Measurements from ENCODE around the gene RASSF4.
A peak's percentile ranks its signal among the peaks of the same experiment; 100 is the strongest.

RASSF4 gene

DNA sequence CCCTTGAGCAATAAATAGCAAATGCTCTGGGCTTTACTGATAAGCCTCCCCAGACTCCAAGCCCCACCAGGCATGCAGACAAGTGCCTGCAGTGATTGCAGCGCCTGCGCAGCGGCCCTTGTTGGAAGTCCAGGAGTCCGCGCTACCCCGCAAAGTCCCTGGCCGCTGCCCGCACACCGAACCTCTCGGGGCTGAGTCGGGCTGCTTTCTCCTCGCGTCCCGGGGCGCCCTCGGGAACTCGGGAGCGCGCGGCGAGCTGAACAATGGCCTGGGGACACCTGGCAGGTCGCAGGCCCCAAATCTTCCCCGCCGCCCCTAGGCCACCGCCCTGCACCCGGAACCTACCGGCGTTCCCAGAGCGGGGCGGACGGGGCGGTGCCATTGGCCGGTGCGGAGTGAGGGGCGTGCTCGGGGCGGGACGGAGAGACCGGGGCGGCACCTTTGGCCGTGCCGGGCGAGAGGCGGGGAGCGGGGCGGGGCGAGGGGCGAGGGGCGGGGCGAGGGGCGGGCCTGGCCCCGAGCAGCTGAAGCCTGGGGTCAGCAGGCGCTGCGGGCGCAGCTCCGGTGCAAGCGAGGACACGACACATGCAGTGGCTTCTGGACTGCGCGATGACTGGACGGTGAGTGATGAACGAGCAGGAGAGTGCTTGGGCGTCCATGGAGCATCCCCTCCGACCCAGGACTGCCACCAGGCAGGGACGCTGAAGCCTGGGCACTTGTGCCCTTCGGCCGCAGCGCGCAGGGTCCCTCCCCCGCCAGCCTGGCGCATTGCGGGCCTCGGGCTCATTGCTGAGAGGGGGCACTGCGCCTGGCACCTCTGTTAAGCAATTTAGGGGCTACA, at the start of gene RASSF4:
TSS of gene RASSF4 (plus strand) at position 556 of the 841 bp plus-strand sequence. CDS start 10,401 bp downstream, outside the sequence.
- DNase-seq, result peak; percentile 44

- no peak for DNase-seq
Measured at GRCh38 chr10:44909910-44910309, 49.7 kb upstream of the RASSF4 start.

DNA sequence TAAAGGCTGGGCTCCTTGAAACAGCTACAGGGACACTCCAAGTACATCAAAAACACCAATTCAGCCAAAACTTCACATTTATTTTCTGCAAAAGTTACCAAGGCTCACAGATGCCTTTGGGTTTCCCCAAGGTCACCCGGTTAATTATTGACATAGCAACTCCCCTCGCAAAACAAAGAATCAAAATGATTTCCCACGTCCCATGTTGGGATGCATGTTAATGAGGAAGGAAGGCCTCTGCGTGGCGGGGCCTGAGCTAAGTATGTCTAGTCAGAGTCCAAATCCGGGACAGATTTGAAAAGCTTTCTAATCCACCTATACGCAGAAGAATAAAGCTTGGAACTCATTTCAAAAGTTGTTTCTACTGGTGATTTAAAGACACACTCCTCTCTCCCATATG, 49.0 kb upstream of the RASSF4 start:
- no peak for DNase-seq

DNA sequence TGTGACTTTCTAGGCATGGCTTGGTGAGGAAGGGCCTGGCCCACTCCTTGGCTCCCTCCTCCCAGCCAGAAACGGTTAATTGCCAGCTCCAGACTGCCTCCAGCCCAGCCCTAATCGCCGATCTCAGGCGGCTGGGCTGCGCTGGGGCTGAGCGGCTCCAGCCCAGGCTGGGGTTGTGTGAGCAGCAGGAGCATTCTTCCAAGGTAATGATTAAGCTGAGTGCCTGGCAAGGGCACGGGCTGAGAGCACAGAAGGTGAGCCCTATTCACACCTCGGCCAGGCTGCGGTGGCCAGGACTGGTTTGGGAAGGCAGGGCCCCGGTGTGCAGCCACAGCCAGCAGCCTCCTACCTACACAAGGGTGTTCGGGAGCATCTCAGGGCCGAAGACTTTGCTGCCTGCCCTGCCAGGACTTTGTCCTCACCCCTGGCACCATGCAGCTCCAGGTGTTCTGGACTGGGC, 48.5 kb upstream of the RASSF4 start, which contains the start of gene TMEM72:
TSS of gene TMEM72 (plus strand) at position 257 of the 460 bp plus-strand sequence. CDS start at position 433, 176 bp downstream.
- DNase-seq, result no peak

DNA sequence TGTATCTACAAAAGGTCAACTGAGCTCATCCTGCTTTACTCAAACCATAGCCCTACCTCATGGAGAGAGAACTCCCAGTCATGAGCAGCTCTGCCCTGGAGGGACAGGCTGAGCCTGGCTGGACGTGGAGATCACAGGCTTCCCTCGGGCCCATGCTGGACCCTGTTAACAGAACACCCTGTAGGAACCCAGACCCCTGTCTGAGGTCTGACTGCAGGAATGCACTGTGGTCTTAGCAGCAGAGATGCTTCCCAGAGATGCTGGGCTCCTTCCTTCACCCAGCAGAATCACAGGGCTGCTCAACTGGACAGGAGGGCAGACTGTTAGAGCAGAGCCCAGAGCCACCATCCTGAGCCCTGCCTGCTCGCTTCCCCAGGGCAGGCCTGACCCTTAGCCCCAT, 47.7 kb upstream of the RASSF4 start:
- DNase-seq, result no peak

DNA sequence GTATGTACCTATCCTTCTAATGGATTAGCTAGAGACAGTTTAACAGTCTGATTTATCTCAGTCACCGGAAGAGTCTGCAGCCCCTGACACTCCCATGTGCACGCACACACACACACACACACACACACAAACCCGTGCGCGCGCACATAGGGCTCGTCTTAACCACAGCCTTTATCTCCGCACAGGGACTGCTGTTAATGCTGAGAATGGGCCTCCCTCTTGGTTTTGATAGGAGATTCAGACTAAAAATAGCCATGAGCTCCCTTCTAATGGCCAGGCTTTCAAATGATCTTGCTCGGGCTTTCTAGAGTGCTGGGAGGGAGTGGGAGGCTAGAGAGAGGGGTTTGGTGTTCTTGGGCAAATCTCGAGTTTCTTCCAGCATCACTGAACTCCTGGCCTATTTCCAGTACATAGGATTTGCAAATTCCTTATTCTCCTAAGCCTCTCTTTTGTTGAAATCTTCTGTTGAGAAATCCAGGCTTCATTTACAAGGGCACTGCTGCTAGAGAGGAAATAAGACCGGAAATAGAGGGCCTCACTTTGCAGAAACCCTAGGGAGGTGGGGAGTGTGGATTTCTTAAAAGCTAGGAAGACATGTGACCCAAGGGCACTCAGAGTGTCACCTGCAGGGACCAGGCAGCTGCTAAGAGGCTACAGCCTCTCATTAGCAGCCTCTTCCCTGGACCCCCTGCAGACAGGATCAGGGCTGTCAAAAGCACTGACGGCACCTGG, 46.1 kb upstream of the RASSF4 start:
- DNase-seq, result peak; percentile 45

- no peak for DNase-seq
Measured at GRCh38 chr10:44914891-44915290, 44.7 kb upstream of the RASSF4 start.

GRCh38 chr10:44916429-44916828, 43.2 kb upstream of the RASSF4 start:
- no peak for DNase-seq

GRCh38 chr10:44917848-44918247, 41.8 kb upstream of the RASSF4 start:
- no peak for DNase-seq

- no peak for DNase-seq
Measured at GRCh38 chr10:44920252-44920651, 39.4 kb upstream of the RASSF4 start.

GRCh38 chr10:44921061-44921460, 38.5 kb upstream of the RASSF4 start:
- DNase-seq, result no peak

GRCh38 chr10:44921506-44921905, 38.1 kb upstream of the RASSF4 start:
- no peak for DNase-seq

GRCh38 chr10:44922021-44922420, 37.6 kb upstream of the RASSF4 start:
- no peak for DNase-seq

GRCh38 chr10:44922796-44923545, 36.6 kb upstream of the RASSF4 start:
- no peak for DNase-seq

DNA sequence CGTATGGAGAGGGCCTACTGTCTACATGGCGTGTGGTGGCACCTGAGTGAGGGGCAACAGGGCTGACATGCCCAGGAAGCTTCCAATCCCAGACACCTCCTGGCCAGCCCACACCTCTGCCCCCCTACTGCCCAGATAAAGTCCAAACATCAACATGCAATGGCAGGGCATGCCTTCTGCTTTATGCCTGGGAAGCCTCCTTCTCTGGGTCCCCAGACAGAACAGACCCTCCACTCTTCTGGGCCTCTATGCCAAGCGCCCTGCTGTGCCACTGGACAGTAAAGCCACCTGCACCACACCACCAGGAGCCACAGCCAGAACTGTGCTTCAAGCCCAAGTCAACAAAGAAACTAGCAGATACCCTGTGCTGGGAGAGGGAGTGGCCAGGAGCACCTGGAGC, 36.0 kb upstream of the RASSF4 start:
- DNase-seq, result no peak

- no peak for DNase-seq
Measured at GRCh38 chr10:44924261-44925040, 35.2 kb upstream of the RASSF4 start.

DNA sequence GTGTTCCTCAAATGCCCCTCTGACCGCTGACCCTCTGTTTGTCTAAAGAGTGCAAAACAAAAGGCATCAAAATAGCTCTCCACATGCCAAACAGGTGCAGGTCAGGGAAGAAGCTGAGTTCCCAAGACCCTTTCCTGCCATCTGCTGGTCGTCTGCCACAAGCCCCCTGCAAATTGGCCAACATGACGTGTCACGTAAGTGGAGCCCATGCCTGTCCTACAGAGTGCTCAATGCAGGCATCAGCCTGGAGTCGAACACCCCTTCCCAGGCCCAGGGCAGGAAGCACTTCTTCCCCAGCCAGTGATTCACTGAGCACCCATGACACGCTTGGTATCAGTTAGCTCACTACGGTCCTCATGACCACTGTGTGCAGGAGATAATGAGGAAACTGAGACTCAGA, 34.4 kb upstream of the RASSF4 start:
- DNase-seq, result no peak

GRCh38 chr10:44925811-44926750, 33.5 kb upstream of the RASSF4 start:
- DNase-seq, result no peak

DNA sequence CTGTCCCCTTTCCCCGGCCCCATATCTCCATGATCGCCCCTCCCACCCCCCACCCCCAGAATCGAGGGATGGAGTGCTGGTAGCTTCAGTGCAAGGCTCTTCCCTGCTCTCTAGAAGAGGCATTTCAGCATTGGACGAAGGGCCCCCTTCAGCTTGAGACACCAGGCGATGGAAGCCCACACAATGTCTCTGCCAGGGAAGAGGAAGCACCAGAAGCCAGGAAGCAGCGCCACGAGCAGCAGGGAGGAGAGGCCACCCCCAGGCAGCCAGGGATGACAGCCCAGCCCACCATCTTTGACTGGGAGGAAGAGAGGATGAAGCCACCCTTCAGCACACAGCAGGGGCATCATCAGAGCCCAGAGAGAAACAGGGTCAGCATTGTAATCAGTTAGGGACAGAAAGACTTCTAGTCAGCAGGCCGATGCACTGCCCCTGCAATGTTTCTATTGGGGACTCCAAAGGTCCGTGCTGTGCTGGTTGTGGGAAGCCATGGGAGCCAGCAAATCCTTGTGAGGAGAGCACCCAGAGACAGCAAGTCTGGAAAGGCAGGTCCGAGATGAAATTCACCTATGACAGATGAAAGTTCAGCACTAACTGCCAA, 32.8 kb upstream of the RASSF4 start:
- no peak for DNase-seq

DNA sequence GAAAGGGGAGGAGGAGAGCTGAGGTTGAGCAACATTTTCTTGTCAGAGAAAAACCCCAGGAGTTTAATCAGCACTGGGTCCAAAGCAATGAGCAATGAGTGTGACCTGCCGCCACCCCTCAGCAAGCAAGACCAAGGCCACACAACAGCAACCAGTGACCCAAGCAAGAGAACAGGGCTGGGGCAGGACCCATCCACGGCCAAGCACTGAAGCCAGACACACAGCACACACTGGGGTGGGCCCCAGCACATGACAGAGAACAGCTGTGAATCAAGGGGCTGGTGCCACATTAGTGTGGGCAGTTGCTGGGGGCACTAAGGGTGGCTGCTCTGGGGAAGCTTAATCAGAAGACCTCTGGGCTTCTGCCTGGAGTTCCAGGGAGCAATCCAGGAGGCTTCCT, 32.2 kb upstream of the RASSF4 start:
- DNase-seq, result no peak

DNA sequence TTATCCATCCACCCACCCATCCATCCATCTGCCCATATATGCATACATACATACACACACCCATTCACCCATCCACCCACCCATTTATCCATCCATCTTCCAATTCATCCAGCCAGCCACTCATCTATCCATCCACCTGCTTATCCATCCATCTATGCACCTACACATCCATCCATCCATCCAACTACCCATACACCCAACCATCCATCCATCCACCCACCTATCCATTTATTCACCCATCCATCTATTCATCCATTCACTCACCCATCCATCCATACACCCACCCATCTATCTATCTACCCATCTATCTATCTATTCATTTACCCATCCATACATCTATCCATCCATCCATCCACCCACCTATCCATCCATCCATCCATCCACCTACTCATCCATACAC, 31.1 kb upstream of the RASSF4 start:
- DNase-seq, result no peak
